ENCODE measurements around the gene ATP13A4.

Gene ATP13A4

GRCh38 chr3:193496658-193497057 is 58.0 kb downstream of the ATP13A4 start:
- no peak for DNase-seq

GRCh38 chr3:193491026-193491425 is 63.7 kb downstream of the ATP13A4 start:
- DNase-seq = no peak

- no peak for DNase-seq
These were observed 64.1 kb downstream of the ATP13A4 start for GRCh38 chr3:193490580-193490979.

GRCh38 chr3:193489949-193490348 is 64.7 kb downstream of the ATP13A4 start:
- DNase-seq = no peak

- DNase-seq = no peak
These were observed 66.0 kb downstream of the ATP13A4 start for GRCh38 chr3:193488741-193489140.

- no peak for DNase-seq
These were observed 70.6 kb downstream of the ATP13A4 start for GRCh38 chr3:193483988-193484539.

- DNase-seq = no peak
These were observed 73.3 kb downstream of the ATP13A4 start for GRCh38 chr3:193481436-193481835.

- no peak for DNase-seq
These were observed 80.2 kb downstream of the ATP13A4 start for GRCh38 chr3:193474446-193474845.

- DNase-seq = no peak
These were observed 84.0 kb downstream of the ATP13A4 start for GRCh38 chr3:193470710-193471109.

GRCh38 chr3:193465992-193466608 is 88.6 kb downstream of the ATP13A4 start:
- no peak for DNase-seq

GRCh38 chr3:193464889-193465288 is 89.8 kb downstream of the ATP13A4 start:
- DNase-seq = no peak

- no peak for DNase-seq
These were observed 97.2 kb downstream of the ATP13A4 start for GRCh38 chr3:193457526-193457925.

- peak; percentile 19 for DNase-seq
These were observed 102.4 kb downstream of the ATP13A4 start for GRCh38 chr3:193452338-193452737.

GRCh38 chr3:193451902-193452301 is 102.8 kb downstream of the ATP13A4 start:
- no peak for DNase-seq

GRCh38 chr3:193446965-193447602 is 107.6 kb downstream of the ATP13A4 start:
- no peak for DNase-seq

- DNase-seq = no peak
These were observed 115.3 kb downstream of the ATP13A4 start for GRCh38 chr3:193439423-193439822.

GRCh38 chr3:193418576-193419373 is 135.9 kb downstream of the ATP13A4 start:
- no peak for DNase-seq

GRCh38 chr3:193416629-193417028 is 138.1 kb downstream of the ATP13A4 start:
- DNase-seq = no peak

- no peak for DNase-seq
These were observed 147.0 kb downstream of the ATP13A4 start for GRCh38 chr3:193407688-193408087.

- DNase-seq = peak; percentile 21
These were observed 147.6 kb downstream of the ATP13A4 start for GRCh38 chr3:193407112-193407511.

- DNase-seq = no peak
These were observed 151.4 kb downstream of the ATP13A4 start for GRCh38 chr3:193403307-193403706.

- no peak for DNase-seq
These were observed 154.4 kb downstream of the ATP13A4 start for GRCh38 chr3:193400304-193400703.

- DNase-seq = no peak
These were observed 158.0 kb downstream of the ATP13A4 start for GRCh38 chr3:193396451-193397244.

Measured in NCI-H345 (cell line).